H9 (cell line): ENCODE measurements around the gene PTPRK. TPM values are rescaled to one million over a fixed set of nuclear protein-coding genes. Genes with fewer than 3 reads are reported as not detected.
"Not testable (repeated sequence)": the region's sequence is repeated elsewhere in the genome, so short reads cannot be mapped to it uniquely, and the experiment has no call there.

ENCODE experiments used
- DNase-seq: peaks from one replicate; pipeline ENCODE4 v3.0.0-alpha.2; 2017
- H2AFZ ChIP-seq: one replicate; pipeline ENCODE4 v1.6.1; 2013; ENCODE audit warnings: mild to moderate bottlenecking, low read length, control low read depth, moderate library complexity
- H2AK5ac ChIP-seq: 2 replicates; pipeline ENCODE4 v1.6.1; 2013; ENCODE audit warnings: low read length, control low read depth, mixed read lengths; ENCODE audit not compliant: insufficient read length
- H2BK120ac ChIP-seq: one replicate; pipeline ENCODE4 v1.6.1; 2013; ENCODE audit warnings: low read depth, mild to moderate bottlenecking, low read length, control low read depth, inconsistent platforms; ENCODE audit not compliant: poor library complexity, severe bottlenecking
- H2BK12ac ChIP-seq: 2 replicates; pipeline ENCODE4 v1.6.1; 2013; ENCODE audit warnings: low read length, control low read depth, mixed read lengths, low read depth; ENCODE audit not compliant: insufficient read length
- H2BK15ac ChIP-seq: 2 replicates; pipeline ENCODE4 v1.6.1; 2013; ENCODE audit warnings: low read depth, low read length, control low read depth
- H2BK20ac ChIP-seq: one replicate; pipeline ENCODE4 v1.6.1; 2013; ENCODE audit warnings: low read depth, mild to moderate bottlenecking, low read length, control low read depth, inconsistent platforms; ENCODE audit not compliant: poor library complexity, severe bottlenecking
- H2BK5ac ChIP-seq: 2 replicates; pipeline ENCODE4 v1.6.1; 2013; ENCODE audit warnings: low read length, control low read depth, mixed read lengths; ENCODE audit not compliant: insufficient read length
- H3K14ac ChIP-seq: 2 replicates; pipeline ENCODE4 v1.6.1; 2013; ENCODE audit warnings: low read length, control low read depth; ENCODE audit not compliant: insufficient read depth
- H3K18ac ChIP-seq: 2 replicates; pipeline ENCODE4 v1.6.1; 2013; ENCODE audit warnings: low read depth, mild to moderate bottlenecking, mixed read lengths, low read length, control low read depth; ENCODE audit not compliant: insufficient read length
- H3K23ac ChIP-seq: 2 replicates; pipeline ENCODE4 v1.6.1; 2013; ENCODE audit warnings: low read length, control low read depth, mixed read lengths, low read depth; ENCODE audit not compliant: insufficient read length
- H3K23me2 ChIP-seq: 2 replicates; pipeline ENCODE4 v1.6.1; 2013; ENCODE audit warnings: low read depth, mild to moderate bottlenecking, mixed read lengths, low read length, control low read depth; ENCODE audit not compliant: insufficient read length, poor library complexity, severe bottlenecking
- H3K27ac ChIP-seq: 2 replicates; pipeline ENCODE4 v1.5.1; 2013; ENCODE audit warnings: low read length, control low read depth, mixed read lengths, low read depth; ENCODE audit not compliant: insufficient read length
- H3K27me3 ChIP-seq: 2 replicates; pipeline ENCODE4 v1.6.1; 2013; ENCODE audit warnings: low read length, control low read depth, inconsistent platforms; ENCODE audit not compliant: insufficient read depth
- H3K4ac ChIP-seq: 2 replicates; pipeline ENCODE4 v1.6.1; 2013; ENCODE audit warnings: low read depth, mild to moderate bottlenecking, control low read depth, inconsistent platforms, low read length, moderate library complexity
- H3K4me1 ChIP-seq: 2 replicates; pipeline ENCODE4 v1.6.1; 2013; ENCODE audit warnings: low read length, control low read depth, inconsistent platforms; ENCODE audit not compliant: insufficient read depth
- H3K4me2 ChIP-seq: 2 replicates; pipeline ENCODE4 v1.6.1; 2013; ENCODE audit warnings: low read length, control low read depth, mixed read lengths; ENCODE audit not compliant: insufficient read length, insufficient read depth
- H3K56ac ChIP-seq: 2 replicates; pipeline ENCODE4 v1.6.1; 2013; ENCODE audit warnings: low read depth, mild to moderate bottlenecking, mixed read lengths, low read length, control low read depth; ENCODE audit not compliant: insufficient read length
- H3K79me1 ChIP-seq: 2 replicates; pipeline ENCODE4 v1.6.1; 2013; ENCODE audit warnings: low read depth, mild to moderate bottlenecking, moderate library complexity, low read length, control low read depth, inconsistent platforms; ENCODE audit not compliant: insufficient read depth, poor library complexity, severe bottlenecking
- H3K79me2 ChIP-seq: 2 replicates; pipeline ENCODE4 v1.6.1; 2013; ENCODE audit warnings: low read length, control low read depth, inconsistent platforms; ENCODE audit not compliant: insufficient read depth
- H3K9ac ChIP-seq: 2 replicates; pipeline ENCODE4 v1.6.1; 2013; ENCODE audit warnings: low read length, control low read depth, mixed read lengths; ENCODE audit not compliant: insufficient read length; ENCODE audit errors: extremely low read depth
- H3K9me3 ChIP-seq: one replicate; pipeline ENCODE4 v1.6.1; 2013; ENCODE audit warnings: low read depth, low read length, inconsistent platforms; ENCODE audit not compliant: control insufficient read depth
- H3T11ph ChIP-seq: one replicate; pipeline ENCODE4 v1.6.1; 2013; ENCODE audit warnings: mild to moderate bottlenecking, low read length, control low read depth, inconsistent platforms
- H4K20me1 ChIP-seq: one replicate; pipeline ENCODE4 v1.6.1; 2013; ENCODE audit not compliant: control insufficient read depth, insufficient read length, insufficient read depth
- H4K5ac ChIP-seq: 2 replicates; pipeline ENCODE4 v1.6.1; 2013; ENCODE audit warnings: low read depth, mild to moderate bottlenecking, mixed read lengths, low read length, control low read depth; ENCODE audit not compliant: insufficient read length
- H4K8ac ChIP-seq: replicated peaks from 2 replicates; pipeline ENCODE4 v1.6.1; 2013; ENCODE audit warnings: low read length, control low read depth, mixed read lengths, low read depth; ENCODE audit not compliant: insufficient read length
- H4K91ac ChIP-seq: 2 replicates; pipeline ENCODE4 v1.6.1; 2013; ENCODE audit warnings: low read depth, mild to moderate bottlenecking, moderate library complexity, mixed read lengths, low read length, control low read depth; ENCODE audit not compliant: insufficient read length
- H3K27ac Mint-ChIP-seq, 3 experiments: 2 replicates in 2 of 3; 3 replicates in 1 of 3; pipeline ENCODE4 v1.8.0; 2020 to 2021; ENCODE audit warnings: mixed read lengths in 3 of 3, mild to moderate bottlenecking in 1 of 3, moderate library complexity in 1 of 3
- H3K27me3 Mint-ChIP-seq: 2 replicates; pipeline ENCODE4 v1.8.0; 2021; ENCODE audit warnings: low read depth, mild to moderate bottlenecking, moderate library complexity, mixed read lengths
- H3K36me3 Mint-ChIP-seq, 3 experiments: 2 replicates in 2 of 3; 3 replicates in 1 of 3; pipeline ENCODE4 v1.8.0; 2020 to 2021; ENCODE audit warnings: low read depth in 3 of 3, mixed read lengths in 3 of 3; ENCODE audit not compliant: insufficient read depth in 1 of 3
- H3K4me1 Mint-ChIP-seq, 2 experiments: 2 replicates each; pipeline ENCODE4 v1.8.0; 2020; ENCODE audit warnings: mixed read lengths in 2 of 2
- H3K4me3 Mint-ChIP-seq, 2 experiments: 2 replicates in 1 of 2; 3 replicates in 1 of 2; pipeline ENCODE4 v1.8.0; 2020 to 2021; ENCODE audit warnings: mild to moderate bottlenecking in 2 of 2, mixed read lengths in 2 of 2, moderate library complexity in 1 of 2
- H3K9me3 Mint-ChIP-seq, 2 experiments: 2 replicates in 1 of 2; 3 replicates in 1 of 2; pipeline ENCODE4 v1.8.0; 2020; ENCODE audit warnings: mild to moderate bottlenecking in 2 of 2, mixed read lengths in 2 of 2, moderate library complexity in 1 of 2
- CTCF ChIP-seq: fragments of 200-600 bp; sonication (generic); conservative IDR thresholded peaks from 3 replicates; pipeline ENCODE4 v1.8.0; 2021; ENCODE audit warnings: antibody characterized with exemption, mild to moderate bottlenecking
- WGBS: extraction: QIAGEN DNeasy Blood & Tissue Kit; methylation state at CpG from one replicate; pipeline ENCODE4 v1.1.7; 2013; ENCODE audit warnings: missing lambda C conversion rate, low lambda C conversion rate, mixed read lengths; ENCODE audit not compliant: insufficient read length; ENCODE audit errors: extremely low coverage; 5-methylcytosine and 5-hydroxymethylcytosine counted together
- total RNA-seq: library from RNA; stranded (reverse); gene quantifications from 2 replicates; pipeline ENCODE4 v1.2.1, GENCODE V29; 2021

Gene PTPRK
- total RNA-seq, 1 experiment from 2014 or later: 47.9 TPM

GRCh38 chr6:128437685-128438084 is 82.7 kb downstream of the PTPRK start:
- no peak overlapping the region for H3K4me2 ChIP-seq
- no peaks in the 10 kb centered on the region for H3K27me3 ChIP-seq
- no peak overlapping the region for H2BK12ac ChIP-seq
- H3K18ac ChIP-seq: no peak overlapping the region
- no peak overlapping the region for H2BK15ac ChIP-seq
- no peak for DNase-seq
- no peak overlapping the region for H3T11ph ChIP-seq
- no peaks in the 10 kb centered on the region; a peak in 1 of 7 replicates for H3K36me3 Mint-ChIP-seq
- H3K56ac ChIP-seq: no peak overlapping the region
- H4K5ac ChIP-seq: no peak overlapping the region
- H3K14ac ChIP-seq: no peak overlapping the region
- no peaks in the 10 kb centered on the region; the same call in 1 of the 2 replicates for H3K79me2 ChIP-seq
- no peak overlapping the region for H4K8ac ChIP-seq
- H2AK5ac ChIP-seq: no peak overlapping the region
- no peak overlapping the region for H3K23ac ChIP-seq
- no peaks in the 10 kb centered on the region for H3K9me3 ChIP-seq
- no peak overlapping the region for H4K91ac ChIP-seq
- no peak for TF ChIP-seq CTCF
- H3K4ac ChIP-seq: no peak overlapping the region
- no peaks in the 10 kb centered on the region for H3K27me3 Mint-ChIP-seq
- no peak overlapping the region for H3K27ac ChIP-seq
- H3K9ac ChIP-seq: no peak overlapping the region
- H3K4me1 Mint-ChIP-seq: peaks cover 51 to 64% of the 10 kb centered on the region in 2 experiments
- WGBS: no CpG with 5 or more reads among the region's 10 CpGs
- H3K27ac Mint-ChIP-seq: peak overlapping the region in 1 of 3 experiments; percentile 42; a peak in 2 of 7 replicates
- no peak overlapping the region for H2BK120ac ChIP-seq
- H3K4me3 Mint-ChIP-seq: no peak overlapping the region
- no peaks in the 10 kb centered on the region for H3K79me1 ChIP-seq
- peaks cover 11% of the 10 kb centered on the region; the same call in 1 of the 2 replicates for H3K4me1 ChIP-seq
- H2BK20ac ChIP-seq: no peak overlapping the region
- no peaks in the 10 kb centered on the region for H3K9me3 Mint-ChIP-seq
- H4K20me1 ChIP-seq: no peaks in the 10 kb centered on the region
- H2AFZ ChIP-seq: no peak overlapping the region
- no peak overlapping the region for H2BK5ac ChIP-seq
- no peaks in the 10 kb centered on the region for H3K23me2 ChIP-seq

DNA sequence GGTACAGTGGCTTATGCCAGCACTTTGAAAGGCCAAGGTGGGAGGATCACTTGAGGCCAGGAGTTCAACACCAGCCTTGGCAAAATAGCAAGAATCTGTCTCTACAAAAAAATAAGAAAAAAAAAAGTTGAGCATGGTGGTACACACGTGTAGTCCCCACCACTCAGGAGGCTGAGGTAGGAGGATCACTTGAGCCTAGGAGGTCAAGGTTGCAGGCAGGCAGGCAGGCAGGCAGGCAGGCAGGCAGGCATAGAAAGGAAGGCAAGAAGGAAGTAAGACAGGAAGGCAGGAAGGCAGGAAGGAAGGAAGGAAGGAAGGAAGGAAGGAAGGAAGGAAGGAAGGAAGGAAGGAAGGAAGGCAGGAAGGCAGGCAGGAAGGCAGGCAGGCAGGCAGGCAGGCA is 85.6 kb downstream of the PTPRK start:
- not testable (repeated sequence) for H2BK20ac ChIP-seq, H2AK5ac ChIP-seq, H2BK120ac ChIP-seq, H3K4ac ChIP-seq, H3K79me2 ChIP-seq, H3K9ac ChIP-seq, H2BK15ac ChIP-seq, H3T11ph ChIP-seq, H3K9me3 Mint-ChIP-seq, H4K20me1 ChIP-seq, H2BK12ac ChIP-seq, H3K23me2 ChIP-seq, H4K91ac ChIP-seq, H3K27me3 ChIP-seq, H3K27me3 Mint-ChIP-seq, DNase-seq, H2BK5ac ChIP-seq, H3K4me1 ChIP-seq, H3K27ac Mint-ChIP-seq, H4K5ac ChIP-seq, H3K36me3 Mint-ChIP-seq, H3K9me3 ChIP-seq, H3K4me3 Mint-ChIP-seq, H4K8ac ChIP-seq, H3K56ac ChIP-seq, H3K27ac ChIP-seq, H3K18ac ChIP-seq, H3K23ac ChIP-seq, H2AFZ ChIP-seq, H3K4me2 ChIP-seq, H3K14ac ChIP-seq, H3K79me1 ChIP-seq
- H3K4me1 Mint-ChIP-seq: peaks cover 41 to 60% of the 10 kb centered on the region in 2 experiments
- WGBS: no CpG with 5 or more reads among the region's 1 CpG
